Body of pancreas (tissue), 4 donors: ENCODE measurements around the gene CDH11.

Source experiments
- POLR2A ChIP-seq, 3 donors: fragments of 450-650 bp; IDR thresholded peaks; one replicate each; pipeline ENCODE4 v1.6.1; 2016; ENCODE audit warnings: antibody characterized with exemption in 3 of 3, mild to moderate bottlenecking in 2 of 3
- TF ChIP-seq, protein P1 (sequence below), 7 experiments: fragments of 450-650 bp in 4 of 7; fragments of 200-600 bp in 3 of 7; sonication (generic) in 3 of 7; IDR thresholded peaks; one replicate each; pipeline ENCODE4 v1.5.1; 2016 to 2019; ENCODE audit warnings: antibody characterized with exemption in 7 of 7

DNA sequence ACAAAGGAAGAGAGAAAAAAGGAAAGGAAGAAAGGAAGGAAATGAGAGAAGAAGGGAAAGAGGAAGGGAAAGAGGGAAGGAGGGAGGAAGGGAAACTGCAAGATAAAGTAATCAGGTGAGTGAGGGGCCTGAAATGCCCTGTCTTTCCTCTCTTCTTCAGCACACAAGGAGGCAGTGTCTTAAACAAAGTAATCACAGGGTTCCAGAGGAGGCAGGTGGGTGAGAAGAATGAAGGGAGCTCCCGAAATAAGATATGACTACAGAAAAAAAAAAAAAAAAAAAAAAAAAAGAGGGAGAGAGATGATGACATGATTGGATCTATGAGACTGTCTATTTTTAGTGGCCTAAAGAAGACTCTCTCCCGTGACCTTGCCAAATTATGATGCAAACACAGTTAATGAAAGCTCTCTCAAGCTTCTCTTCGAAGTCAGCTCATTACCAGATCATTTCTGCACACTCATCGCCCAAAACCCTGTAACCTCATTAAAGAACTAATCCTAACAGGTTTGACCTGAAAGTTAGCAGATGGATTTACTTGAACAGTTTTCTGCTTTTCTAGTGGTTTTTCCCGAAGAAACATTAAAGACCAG is 53.6 kb downstream of the CDH11 start:
- TF ChIP-seq, protein P1, sequence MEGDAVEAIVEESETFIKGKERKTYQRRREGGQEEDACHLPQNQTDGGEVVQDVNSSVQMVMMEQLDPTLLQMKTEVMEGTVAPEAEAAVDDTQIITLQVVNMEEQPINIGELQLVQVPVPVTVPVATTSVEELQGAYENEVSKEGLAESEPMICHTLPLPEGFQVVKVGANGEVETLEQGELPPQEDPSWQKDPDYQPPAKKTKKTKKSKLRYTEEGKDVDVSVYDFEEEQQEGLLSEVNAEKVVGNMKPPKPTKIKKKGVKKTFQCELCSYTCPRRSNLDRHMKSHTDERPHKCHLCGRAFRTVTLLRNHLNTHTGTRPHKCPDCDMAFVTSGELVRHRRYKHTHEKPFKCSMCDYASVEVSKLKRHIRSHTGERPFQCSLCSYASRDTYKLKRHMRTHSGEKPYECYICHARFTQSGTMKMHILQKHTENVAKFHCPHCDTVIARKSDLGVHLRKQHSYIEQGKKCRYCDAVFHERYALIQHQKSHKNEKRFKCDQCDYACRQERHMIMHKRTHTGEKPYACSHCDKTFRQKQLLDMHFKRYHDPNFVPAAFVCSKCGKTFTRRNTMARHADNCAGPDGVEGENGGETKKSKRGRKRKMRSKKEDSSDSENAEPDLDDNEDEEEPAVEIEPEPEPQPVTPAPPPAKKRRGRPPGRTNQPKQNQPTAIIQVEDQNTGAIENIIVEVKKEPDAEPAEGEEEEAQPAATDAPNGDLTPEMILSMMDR (IDR thresholded peaks at IDR 0.05): no peak
- TF ChIP-seq POLR2A (IDR thresholded peaks at IDR 0.05): no peak
